Heart right ventricle (tissue), 16 donors: ENCODE measurements around the gene KCTD13. TPM values are rescaled to one million over a fixed set of nuclear protein-coding genes. Genes with fewer than 3 reads are reported as not detected.

Source experiments
- ATAC-seq, 8 donors: fragments of 200-7000 bp; cut with Tn5 transposase; one replicate each; pipeline ENCODE4 v1.9.1; 2020; ENCODE audit warnings: mild to moderate bottlenecking in 8 of 8, moderate library complexity in 8 of 8, moderate number of reproducible peaks in 1 of 8
- DNase-seq, 2 donors: peaks; one replicate each; pipeline ENCODE4 v3.0.0-alpha.2; 2020
- H3K27ac ChIP-seq, 10 donors: fragments of 200-600 bp; sonication (generic) in 2 of 10; one replicate each; pipeline versions ENCODE4 v1.5.0 to v1.8.0; 2020 to 2022; ENCODE audit warnings: mild to moderate bottlenecking in 3 of 10
- H3K27me3 ChIP-seq, 7 donors: fragments of 200-600 bp; one replicate each; pipeline ENCODE4 v1.8.0; 2021 to 2022; ENCODE audit warnings: mild to moderate bottlenecking in 2 of 7
- H3K36me3 ChIP-seq, 9 donors: fragments of 200-600 bp; sonication (generic) in 1 of 9; one replicate each; pipeline versions ENCODE4 v1.5.0 to v1.8.0; 2020 to 2022; ENCODE audit warnings: mild to moderate bottlenecking in 2 of 9
- H3K4me1 ChIP-seq, 9 donors: fragments of 200-600 bp; sonication (generic) in 1 of 9; one replicate each; pipeline versions ENCODE4 v1.5.0 to v1.8.0; 2020 to 2022; ENCODE audit warnings: mild to moderate bottlenecking in 4 of 9
- H3K4me3 ChIP-seq, 10 donors: fragments of 200-600 bp; sonication (generic) in 2 of 10; one replicate each; pipeline versions ENCODE4 v1.5.0 to v1.8.0; 2020 to 2022; ENCODE audit warnings: mild to moderate bottlenecking in 7 of 10, moderate library complexity in 2 of 10
- H3K9me3 ChIP-seq, 11 donors: fragments of 200-600 bp in 10 of 11; sonication (generic) in 2 of 11; one replicate each; pipeline versions ENCODE4 v1.5.0 to v1.8.0; 2013 to 2022; ENCODE audit warnings: mild to moderate bottlenecking in 2 of 11, control low read depth in 1 of 11, moderate library complexity in 1 of 11
- WGBS, 2 donors: extraction: QIAGEN DNeasy Blood & Tissue Kit; methylation state at CpG; one replicate each; pipeline ENCODE4 v1.1.7; 2013; ENCODE audit warnings: inconsistent platforms in 1 of 2; 5-methylcytosine and 5-hydroxymethylcytosine counted together
- intact Hi-C, 10 donors: fragments of 100-400 bp; cut with DNase I; formaldehyde crosslinking; loops; one replicate each; pipeline versions ENCODE4 v1.11.1 to v1.14.2; 2022
- polyA plus RNA-seq, 2 donors: library from polyadenylated mRNA; stranded (reverse); fragments of 200-250 nt; gene quantifications; one replicate each; pipeline ENCODE4 v1.2.3, GENCODE V29; 2013
- total RNA-seq, 10 donors: library from RNA; stranded (reverse); fragmentation: NEBNext Ultra II Directional in 3 of 10; extraction: Animal tissue kit (Norgen Biotek cat#: 25700) in 3 of 10; gene quantifications; one replicate each; pipeline versions ENCODE4 v1.2.1 to v1.2.4, GENCODE V29; 2021 to 2023
- TF ChIP-seq, protein P1 (sequence below), 9 donors: fragments of 200-600 bp; sonication (generic) in 2 of 9; IDR thresholded peaks; one replicate each; pipeline versions ENCODE4 v1.5.0 to v1.8.0; 2021 to 2022; ENCODE audit warnings: antibody characterized with exemption in 9 of 9, mild to moderate bottlenecking in 5 of 9, moderate library complexity in 1 of 9
- donor health status: Arrhythmogenic right ventricular cardiomyopathy.
- donor health status: ischemic (EF 13 %, LVEDD 7.1; RV severe dilation, severe dysfunction).
- donor health status: healthy with polysubstance abuse.
- donor health status: DM: no; HTN: yes; CAD: no.
- donor health status: DM: no; HTN: no; CAD: no.
- donor health status: ischemic (EF 25% LVEDD 6.9; RV normal size, moderate dysfunction).
- donor health status: ischemic (EF 25% LVEDD 5.7; RV mildly dilated, moderate dysfunction).
- donor health status: healthy.
- donor health status: DM: yes; HTN: yes; CAD: no.
- donor health status: Ischemic cardiomyopathy.
- donor health status: ischemic (EF 35%, LVEDD 5.7; RV mildly dilated, moderate dysfunction).
- donor health status: nonischemic (EF 11% LVEDD 7.7; RV severe dilation, severe dysfunction).
- donor health status: DM: yes; HTN: yes; CAD: no.
- donor health status: PGD.
- donor health status: ischemic (EF 29% LVEDD 5.4; RV normal size, mild dysfunction).
- donor health status: nonischemic (EF 23%, LVEDD 6.1; RV moderate dilation, normal function).

KCTD13 gene
- total and polyA plus RNA-seq, 12 donors = 5.2 to 18.0 (median 7.3) TPM

DNA sequence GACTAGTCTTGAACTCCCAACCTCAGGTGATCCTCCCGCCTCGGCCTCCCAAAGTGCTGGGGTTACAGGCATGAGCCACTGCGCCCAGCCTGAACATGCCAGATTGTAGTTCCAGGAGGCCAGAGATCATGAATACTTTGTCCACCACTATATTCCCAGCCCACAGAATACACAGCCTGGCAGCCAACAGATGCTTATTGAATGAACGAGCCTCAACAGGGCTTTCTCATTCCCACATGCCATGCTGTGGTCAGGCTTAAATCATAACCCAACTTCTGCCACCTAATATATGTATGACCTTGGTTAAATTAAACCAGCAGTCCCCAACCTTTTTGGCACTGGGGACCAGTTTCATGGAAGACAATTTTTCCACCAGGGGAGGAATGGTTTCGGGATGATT, 32.7 kb upstream of the KCTD13 start:
- WGBS, 2 donors = 93 to 94% methylated on average over 5 of the region's 5 CpGs
- Histone ChIP-seq H3K27me3 (peaks cover 0 to 4% (median 0%) of the 10 kb centered on the region in 7 donors), H3K4me3 (no peak overlapping the region), H3K36me3 (peaks cover 0 to 6% (median 0%) of the 10 kb centered on the region in 9 donors), H3K27ac (no peak overlapping the region), H3K9me3 (no peaks in the 10 kb centered on the region), H3K4me1 (peaks cover 0 to 22% (median 17%) of the 10 kb centered on the region in 9 donors)
- ATAC-seq = no peak
- DNase-seq = no peak
- intact Hi-C loops = no loop called here
- TF ChIP-seq, protein P1, sequence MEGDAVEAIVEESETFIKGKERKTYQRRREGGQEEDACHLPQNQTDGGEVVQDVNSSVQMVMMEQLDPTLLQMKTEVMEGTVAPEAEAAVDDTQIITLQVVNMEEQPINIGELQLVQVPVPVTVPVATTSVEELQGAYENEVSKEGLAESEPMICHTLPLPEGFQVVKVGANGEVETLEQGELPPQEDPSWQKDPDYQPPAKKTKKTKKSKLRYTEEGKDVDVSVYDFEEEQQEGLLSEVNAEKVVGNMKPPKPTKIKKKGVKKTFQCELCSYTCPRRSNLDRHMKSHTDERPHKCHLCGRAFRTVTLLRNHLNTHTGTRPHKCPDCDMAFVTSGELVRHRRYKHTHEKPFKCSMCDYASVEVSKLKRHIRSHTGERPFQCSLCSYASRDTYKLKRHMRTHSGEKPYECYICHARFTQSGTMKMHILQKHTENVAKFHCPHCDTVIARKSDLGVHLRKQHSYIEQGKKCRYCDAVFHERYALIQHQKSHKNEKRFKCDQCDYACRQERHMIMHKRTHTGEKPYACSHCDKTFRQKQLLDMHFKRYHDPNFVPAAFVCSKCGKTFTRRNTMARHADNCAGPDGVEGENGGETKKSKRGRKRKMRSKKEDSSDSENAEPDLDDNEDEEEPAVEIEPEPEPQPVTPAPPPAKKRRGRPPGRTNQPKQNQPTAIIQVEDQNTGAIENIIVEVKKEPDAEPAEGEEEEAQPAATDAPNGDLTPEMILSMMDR (IDR thresholded peaks at IDR 0.05) = no peak

DNA sequence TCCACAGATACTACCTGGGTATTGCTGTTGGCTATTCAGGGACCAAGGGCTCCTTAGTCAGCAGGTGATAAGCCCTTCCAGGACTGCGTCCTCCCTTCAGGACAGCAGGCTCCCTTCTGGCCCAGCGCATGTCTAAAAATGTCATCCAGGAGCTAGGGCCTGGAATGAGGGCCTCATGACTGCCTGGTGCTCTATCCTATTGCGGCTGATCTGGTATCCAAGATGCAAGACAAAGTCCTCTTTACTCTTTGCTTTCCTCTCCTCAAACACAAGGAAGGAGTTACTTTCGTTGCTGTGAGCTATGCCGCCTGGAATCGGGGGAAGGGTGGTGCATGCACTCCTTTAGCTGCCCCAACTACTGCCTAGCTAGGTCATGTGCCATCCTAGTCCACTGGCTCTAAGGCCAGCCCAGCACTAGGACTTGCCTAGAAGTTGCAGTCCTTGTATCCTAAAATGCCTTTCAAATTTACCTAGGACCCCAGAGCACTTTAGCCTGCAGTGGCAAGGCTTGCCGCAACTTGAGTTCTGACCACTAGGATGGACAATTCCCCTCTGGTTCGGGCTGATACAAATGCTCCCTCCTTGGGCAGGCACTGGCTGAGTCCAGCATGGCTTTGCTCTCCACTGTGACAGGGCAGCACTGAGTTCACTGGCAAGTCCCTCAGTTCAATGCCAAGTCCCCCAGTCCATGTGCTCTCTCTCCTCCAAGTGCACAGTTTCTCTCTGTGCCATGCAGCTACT, 25.8 kb upstream of the KCTD13 start:
- DNase-seq = no peak
- H3K27ac ChIP-seq = no peak overlapping the region
- 82 to 83% methylated on average over 8 of the region's 8 CpGs for WGBS, 2 donors
- H3K4me1 ChIP-seq = no peaks in the 10 kb centered on the region
- no peak for ATAC-seq
- peaks cover 0 to 11% (median 0%) of the 10 kb centered on the region in 11 donors for H3K9me3 ChIP-seq
- H3K4me3 ChIP-seq = no peak overlapping the region
- peaks cover 0 to 4% (median 0%) of the 10 kb centered on the region in 7 donors for H3K27me3 ChIP-seq
- H3K36me3 ChIP-seq = no peaks in the 10 kb centered on the region
- intact Hi-C loops = no loop called here
- TF ChIP-seq, protein P1 (IDR thresholded peaks at IDR 0.05) = no peak

DNA sequence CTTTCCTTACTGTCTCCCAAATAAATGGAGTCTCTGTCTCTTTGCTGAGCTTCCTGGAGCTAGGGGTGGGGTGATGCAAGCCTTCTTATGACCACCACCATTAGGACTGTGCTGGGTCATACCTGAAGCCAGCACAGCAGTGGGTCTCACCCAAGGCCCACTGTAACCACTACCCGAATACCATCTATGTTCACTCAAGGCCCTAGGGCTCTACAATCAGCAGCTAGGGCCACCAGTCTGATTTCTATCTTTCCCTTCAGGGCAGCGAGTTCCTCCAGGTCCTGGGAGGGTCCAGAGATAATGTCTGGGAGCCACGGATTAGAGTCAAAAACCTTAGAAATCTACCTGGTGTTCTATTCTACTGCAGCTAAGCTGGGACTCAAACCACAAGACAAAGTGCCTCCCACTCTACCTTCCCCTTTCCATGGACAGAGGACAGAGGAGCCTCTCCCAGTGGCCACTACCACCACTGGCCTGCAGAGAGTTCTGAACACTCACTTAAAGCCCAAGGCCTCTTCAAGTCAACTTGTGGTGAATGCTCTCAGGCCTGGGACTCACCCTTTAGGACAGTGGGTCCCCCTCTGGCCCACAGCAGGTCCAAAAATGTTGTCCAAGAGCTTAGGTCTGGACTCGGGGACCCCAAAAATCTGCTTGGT, 24.9 kb upstream of the KCTD13 start:
- H3K27ac ChIP-seq = no peak overlapping the region
- no peaks in the 10 kb centered on the region for H3K4me1 ChIP-seq
- intact Hi-C loops = no loop called here
- peaks cover 0 to 11% (median 0%) of the 10 kb centered on the region in 11 donors for H3K9me3 ChIP-seq
- no peak for ATAC-seq
- H3K27me3 ChIP-seq = peaks cover 0 to 4% (median 0%) of the 10 kb centered on the region in 7 donors
- no peaks in the 10 kb centered on the region for H3K36me3 ChIP-seq
- TF ChIP-seq, protein P1 (IDR thresholded peaks at IDR 0.05) = no peak
- DNase-seq = no peak
- 89 to 92% methylated on average over 4 of the region's 4 CpGs for WGBS, 2 donors
- H3K4me3 ChIP-seq = no peak overlapping the region

DNA sequence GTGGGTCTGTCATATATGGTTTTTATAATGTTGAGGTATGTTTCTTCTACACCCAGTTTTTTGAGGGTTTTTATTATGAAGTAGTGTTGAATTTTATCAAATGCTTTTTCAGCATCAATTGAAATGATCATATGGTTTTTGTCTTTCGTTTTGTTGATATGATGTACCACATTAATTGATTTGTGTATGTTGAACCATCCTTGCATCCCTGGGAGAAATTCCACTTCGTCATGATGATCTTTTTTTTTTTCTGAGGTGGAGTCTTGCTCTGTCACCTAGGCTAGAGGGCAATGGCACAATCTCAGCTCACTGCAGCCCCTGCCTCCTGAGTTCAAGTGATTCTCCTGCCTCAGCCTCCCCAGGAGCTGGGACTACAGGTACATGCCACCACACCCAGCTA, 21.9 kb upstream of the KCTD13 start:
- H3K9me3 ChIP-seq = peaks cover 0 to 11% (median 0%) of the 10 kb centered on the region in 11 donors
- TF ChIP-seq, protein P1 (IDR thresholded peaks at IDR 0.05) = no peak
- intact Hi-C loops = no loop called here
- H3K36me3 ChIP-seq = no peaks in the 10 kb centered on the region
- ATAC-seq = no peak
- WGBS, 2 donors = 81 to 93% methylated on average over 2 of the region's 2 CpGs
- no peak for DNase-seq
- no peaks in the 10 kb centered on the region for H3K27me3 ChIP-seq
- no peak overlapping the region for H3K4me3 ChIP-seq
- H3K27ac ChIP-seq = no peak overlapping the region
- peaks cover 0 to 13% (median 0%) of the 10 kb centered on the region in 9 donors for H3K4me1 ChIP-seq
